NCI-H526 treated with DMSO at 0.1 percent for 48 hours (cell line): ENCODE data around the gene DAZ4.
"Not testable (repeated sequence)": the region's sequence is repeated elsewhere in the genome, so short reads cannot be mapped to it uniquely, and the experiment has no call there.

Experiments used
- DNase-seq: peaks from one replicate; lab custom pipeline; 2025; lab: John Stamatoyannopoulos, UW

The DAZ4 gene, protein sequence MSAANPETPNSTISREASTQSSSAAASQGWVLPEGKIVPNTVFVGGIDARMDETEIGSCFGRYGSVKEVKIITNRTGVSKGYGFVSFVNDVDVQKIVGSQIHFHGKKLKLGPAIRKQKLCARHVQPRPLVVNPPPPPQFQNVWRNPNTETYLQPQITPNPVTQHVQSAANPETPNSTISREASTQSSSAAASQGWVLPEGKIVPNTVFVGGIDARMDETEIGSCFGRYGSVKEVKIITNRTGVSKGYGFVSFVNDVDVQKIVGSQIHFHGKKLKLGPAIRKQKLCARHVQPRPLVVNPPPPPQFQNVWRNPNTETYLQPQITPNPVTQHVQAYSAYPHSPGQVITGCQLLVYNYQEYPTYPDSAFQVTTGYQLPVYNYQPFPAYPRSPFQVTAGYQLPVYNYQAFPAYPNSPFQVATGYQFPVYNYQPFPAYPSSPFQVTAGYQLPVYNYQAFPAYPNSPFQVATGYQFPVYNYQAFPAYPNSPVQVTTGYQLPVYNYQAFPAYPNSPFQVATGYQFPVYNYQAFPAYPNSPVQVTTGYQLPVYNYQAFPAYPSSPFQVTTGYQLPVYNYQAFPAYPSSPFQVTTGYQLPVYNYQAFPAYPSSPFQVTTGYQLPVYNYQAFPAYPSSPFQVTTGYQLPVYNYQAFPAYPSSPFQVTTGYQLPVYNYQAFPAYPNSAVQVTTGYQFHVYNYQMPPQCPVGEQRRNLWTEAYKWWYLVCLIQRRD

DNA sequence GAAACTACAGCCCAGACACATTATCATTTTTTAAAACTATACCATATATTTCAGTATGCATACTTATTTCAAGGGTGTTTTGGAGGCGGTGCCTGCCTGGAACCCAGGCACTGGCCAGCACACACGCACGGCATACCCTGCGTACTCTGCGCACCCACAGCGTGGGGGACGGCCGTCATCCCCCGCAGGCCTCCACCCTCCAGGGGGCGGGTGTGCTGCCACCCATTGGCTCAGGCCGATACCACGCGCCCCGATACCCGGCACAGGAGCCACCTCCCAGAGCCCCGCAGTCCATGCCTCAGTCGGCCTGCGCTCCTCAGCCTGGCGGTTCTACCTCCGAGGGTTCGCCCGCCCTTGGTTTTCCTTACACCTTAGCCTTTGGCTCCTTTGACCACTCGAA lies at the start of gene DAZ4:
Gene DAZ4, plus strand, starts transcription at position 301 of the 400 bp plus-strand sequence. CDS start 208 bp downstream, outside the sequence.
- not testable (repeated sequence) for DNase-seq

DNA sequence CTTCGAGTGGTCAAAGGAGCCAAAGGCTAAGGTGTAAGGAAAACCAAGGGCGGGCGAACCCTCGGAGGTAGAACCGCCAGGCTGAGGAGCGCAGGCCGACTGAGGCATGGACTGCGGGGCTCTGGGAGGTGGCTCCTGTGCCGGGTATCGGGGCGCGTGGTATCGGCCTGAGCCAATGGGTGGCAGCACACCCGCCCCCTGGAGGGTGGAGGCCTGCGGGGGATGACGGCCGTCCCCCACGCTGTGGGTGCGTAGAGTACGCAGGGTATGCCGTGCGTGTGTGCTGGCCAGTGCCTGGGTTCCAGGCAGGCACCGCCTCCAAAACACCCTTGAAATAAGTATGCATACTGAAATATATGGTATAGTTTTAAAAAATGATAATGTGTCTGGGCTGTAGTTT lies 20.4 kb upstream of the DAZ4 start, which contains the start of gene DAZ3:
Gene DAZ3, minus strand, starts transcription at position 101 of the 400 bp plus-strand sequence. CDS start 208 bp downstream, outside the sequence.
- not testable (repeated sequence) for DNase-seq

DNA sequence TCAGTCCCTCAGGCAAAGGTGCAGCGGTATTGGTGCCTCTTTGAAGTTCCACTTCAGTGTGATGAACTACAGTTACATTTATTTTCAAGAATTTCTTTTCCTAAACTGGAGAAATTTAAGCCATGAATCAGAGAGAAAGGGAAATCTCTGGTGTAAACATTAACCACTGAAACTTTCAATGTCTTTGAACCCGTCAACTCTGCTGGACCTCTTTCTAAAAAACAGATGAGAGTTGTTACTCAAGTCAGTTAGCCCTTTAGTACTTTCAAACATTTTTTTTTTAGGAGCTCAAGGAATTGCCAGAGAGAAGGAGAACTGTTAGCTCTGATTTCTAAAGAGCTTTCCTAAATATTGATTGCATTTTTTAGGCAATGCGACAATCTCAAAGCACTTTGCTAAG lies 11.9 kb upstream of the DAZ4 start:
- not testable (repeated sequence) for DNase-seq

DNA sequence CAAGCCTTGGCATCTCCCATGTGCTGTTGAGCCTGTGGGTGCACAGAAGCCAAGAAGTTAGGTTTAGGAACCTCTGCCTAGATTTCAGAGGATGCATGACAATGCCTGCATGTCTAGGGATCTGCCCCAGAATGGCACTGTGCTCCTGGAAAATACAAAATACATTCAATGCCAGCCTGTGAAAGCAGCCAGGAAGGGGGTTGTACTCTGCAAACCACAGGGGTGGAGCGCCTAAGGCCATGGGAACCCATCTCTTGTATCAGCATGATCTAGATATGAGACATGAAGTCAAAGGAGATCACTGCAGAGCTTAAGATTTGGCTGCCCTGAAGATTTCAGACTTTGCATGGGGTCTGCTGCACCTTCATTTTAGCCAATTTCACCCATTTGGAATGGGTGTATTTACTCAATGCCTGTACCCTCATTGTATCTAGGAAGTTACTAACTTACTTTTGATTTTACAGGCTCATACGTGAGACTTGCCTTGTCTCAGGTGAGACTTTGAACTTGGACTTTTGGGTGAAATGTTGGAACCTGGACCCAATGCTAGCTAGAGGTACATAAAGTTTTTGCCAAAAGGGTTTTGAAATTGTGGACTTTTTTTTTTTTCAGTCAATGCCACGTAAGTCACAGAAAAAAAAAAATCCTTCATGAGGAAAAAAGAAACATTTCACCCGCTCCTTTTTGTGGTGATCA lies 9.4 kb upstream of the DAZ4 start:
- not testable (repeated sequence) for DNase-seq

DNA sequence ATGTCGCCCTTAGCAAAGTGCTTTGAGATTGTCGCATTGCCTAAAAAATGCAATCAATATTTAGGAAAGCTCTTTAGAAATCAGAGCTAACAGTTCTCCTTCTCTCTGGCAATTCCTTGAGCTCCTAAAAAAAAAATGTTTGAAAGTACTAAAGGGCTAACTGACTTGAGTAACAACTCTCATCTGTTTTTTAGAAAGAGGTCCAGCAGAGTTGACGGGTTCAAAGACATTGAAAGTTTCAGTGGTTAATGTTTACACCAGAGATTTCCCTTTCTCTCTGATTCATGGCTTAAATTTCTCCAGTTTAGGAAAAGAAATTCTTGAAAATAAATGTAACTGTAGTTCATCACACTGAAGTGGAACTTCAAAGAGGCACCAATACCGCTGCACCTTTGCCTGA lies 8.7 kb upstream of the DAZ4 start:
- DNase-seq = not testable (repeated sequence)
